Activated CD4-positive, alpha-beta T cell treated with anti-CD3 and anti-CD28 coated beads for 36 hours (primary cell): Measurements from ENCODE around the gene RAET1G. TPM values are rescaled to one million over a fixed set of nuclear protein-coding genes. Genes with fewer than 3 reads are reported as not detected.
"Not testable (repeated sequence)": the region's sequence is repeated elsewhere in the genome, so short reads cannot be mapped to it uniquely, and the experiment has no call there.

ENCODE experiments used
- ATAC-seq: fragments of 200-7000 bp; cut with Tn5 transposase; one replicate; pipeline ENCODE4 v1.10.0; 2021; ENCODE audit warnings: mild to moderate bottlenecking, moderate library complexity
- CTCF ChIA-PET: fragments of 350-600 bp; sonication (Branson Sonifier 250); formaldehyde crosslinking; loops from one replicate; lab custom pipeline; 2021; ENCODE audit warnings: antibody characterized with exemption; lab: Charles Lee
- POLR2A ChIA-PET: fragments of 350-600 bp; sonication (Branson Sonifier 250); formaldehyde crosslinking; loops from one replicate; lab custom pipeline; 2021; ENCODE audit warnings: antibody characterized with exemption, inconsistent platforms; lab: Charles Lee
- DNase-seq: peaks from one replicate; pipeline ENCODE4 v3.0.0-alpha.2; 2020
- H3K27ac Mint-ChIP-seq: one replicate; pipeline ENCODE4 v1.8.0; 2021; ENCODE audit warnings: mixed read lengths
- H3K27me3 Mint-ChIP-seq: one replicate; pipeline ENCODE4 v1.8.0; 2021; ENCODE audit warnings: mixed read lengths
- H3K36me3 Mint-ChIP-seq: one replicate; pipeline ENCODE4 v1.8.0; 2021; ENCODE audit warnings: low read depth, mixed read lengths
- H3K4me1 Mint-ChIP-seq: one replicate; pipeline ENCODE4 v1.8.0; 2021; ENCODE audit warnings: mixed read lengths
- H3K4me3 Mint-ChIP-seq: one replicate; pipeline ENCODE4 v1.8.0; 2021; ENCODE audit warnings: mild to moderate bottlenecking, moderate library complexity, mixed read lengths
- H3K9me3 Mint-ChIP-seq: one replicate; pipeline ENCODE4 v1.8.0; 2021; ENCODE audit warnings: low read depth, mixed read lengths
- intact Hi-C, 2 experiments: fragments of 100-400 bp; cut with DNase I in 1 of 2; cut with micrococcal nuclease in 1 of 2; formaldehyde crosslinking; loops; one replicate each; pipeline versions ENCODE4 v1.14.2 to v1.15.1; 2022 to 2024; cut with DNase I, micrococcal nuclease
- total RNA-seq, 2 experiments: library from RNA; stranded (reverse); gene quantifications; one replicate each; pipeline ENCODE4 v1.2.3, GENCODE V29; 2021

Gene RAET1G
- total RNA-seq, 2 experiments from 2014 or later, result not detected

GRCh38 chr6:149908480-149908879, 14.4 kb downstream of the RAET1G start:
- H3K4me1 Mint-ChIP-seq, POLR2A ChIA-PET, H3K36me3 Mint-ChIP-seq, DNase-seq, H3K27me3 Mint-ChIP-seq, H3K4me3 Mint-ChIP-seq, ATAC-seq, H3K27ac Mint-ChIP-seq, intact Hi-C loops: not testable (repeated sequence)
- peaks cover 13% of the 10 kb centered on the region for H3K9me3 Mint-ChIP-seq
- CTCF ChIA-PET, result interaction anchor here (0.6 kb wide), 1 partner anchor 70 kb away, joined by 3 read pairs; no protein-coding TSS in a partner anchor

DNA sequence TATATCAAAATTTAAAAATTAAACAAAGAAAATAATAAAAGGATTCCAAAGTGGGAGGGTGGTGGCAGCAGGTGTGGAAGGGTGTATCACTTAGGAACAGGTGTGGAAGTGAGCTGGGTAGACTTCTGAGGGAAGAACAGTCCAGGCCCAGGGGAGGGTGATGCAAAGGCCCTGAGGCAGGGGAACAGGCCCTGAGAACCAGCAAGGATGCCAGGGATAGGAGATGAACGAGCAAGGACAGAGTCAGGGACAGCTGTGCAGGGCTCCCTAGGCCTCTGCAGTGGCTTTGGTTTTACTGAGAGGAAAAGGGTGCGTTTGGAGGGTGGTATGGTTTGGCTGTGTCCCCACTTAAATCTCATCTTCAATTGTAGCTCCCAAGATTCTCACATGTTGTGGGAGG, 15.6 kb downstream of the RAET1G start:
- DNase-seq (no peak), ATAC-seq (no peak)
- Mint-ChIP-seq H3K9me3 (peaks cover 13% of the 10 kb centered on the region), H3K4me3 (no peak overlapping the region), H3K27me3 (peaks cover 6% of the 10 kb centered on the region), H3K27ac (no peak overlapping the region), H3K4me1 (no peaks in the 10 kb centered on the region), H3K36me3 (peaks cover 3% of the 10 kb centered on the region)
- CTCF ChIA-PET, result no interaction called here
- intact Hi-C loops, result no loop called here
- POLR2A ChIA-PET, result no interaction called here

DNA sequence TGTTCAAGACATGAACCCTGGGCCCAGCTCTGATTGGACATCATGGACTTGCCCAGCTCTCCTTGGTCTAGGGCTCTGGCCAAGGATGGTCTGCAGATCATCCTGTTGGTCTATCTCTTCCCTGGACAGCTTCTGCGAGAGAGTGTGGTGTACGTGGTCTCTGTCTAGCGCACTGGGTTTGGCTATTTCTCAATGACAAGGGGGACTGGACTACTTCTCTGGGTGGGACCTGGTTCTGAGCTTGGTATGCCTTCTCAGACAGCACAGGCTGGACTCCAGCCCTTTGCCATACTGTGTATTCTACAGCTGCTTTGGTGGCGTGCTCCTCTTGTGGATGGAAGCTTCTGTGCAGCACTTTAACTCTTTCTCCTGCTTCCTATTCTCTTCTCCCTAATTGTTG, 16.5 kb downstream of the RAET1G start:
- CTCF ChIA-PET, result interaction anchor here (1.2 to 1.6 kb wide), 2 partner anchors 14 to 110 kb away, joined by 3 to 4 read pairs; no protein-coding TSS in a partner anchor
- no peak for ATAC-seq
- no peaks in the 10 kb centered on the region for H3K4me1 Mint-ChIP-seq
- POLR2A ChIA-PET, result interaction anchor here (1.0 kb wide), 1 partner anchor 21 kb away, joined by 3 read pairs; no protein-coding TSS in a partner anchor
- no peak overlapping the region for H3K27ac Mint-ChIP-seq
- peaks cover 8% of the 10 kb centered on the region for H3K27me3 Mint-ChIP-seq
- DNase-seq, result no peak
- intact Hi-C loops, result no loop called here
- peaks cover 3% of the 10 kb centered on the region for H3K36me3 Mint-ChIP-seq
- no peak overlapping the region for H3K4me3 Mint-ChIP-seq
- H3K9me3 Mint-ChIP-seq, result peaks cover 13% of the 10 kb centered on the region

GRCh38 chr6:149905911-149906371, 17.0 kb downstream of the RAET1G start:
- DNase-seq (no peak), ATAC-seq (no peak)
- ChIA-PET POLR2A (interaction anchor here (0.7 to 1.0 kb wide), 2 partner anchors 20 to 366 kb away, joined by 3 read pairs; no protein-coding TSS in a partner anchor), CTCF (interaction anchor here (1.2 to 1.6 kb wide), 3 partner anchors 14 to 165 kb away, joined by 3 to 6 read pairs (median 4); no protein-coding TSS in a partner anchor)
- intact Hi-C loops, result no loop called here
- H3K36me3 Mint-ChIP-seq, result peaks cover 3% of the 10 kb centered on the region
- H3K27me3 Mint-ChIP-seq, result peaks cover 6% of the 10 kb centered on the region
- H3K9me3 Mint-ChIP-seq, result peaks cover 13% of the 10 kb centered on the region
- no peak overlapping the region for H3K27ac Mint-ChIP-seq
- H3K4me3 Mint-ChIP-seq, result no peak overlapping the region
- no peaks in the 10 kb centered on the region for H3K4me1 Mint-ChIP-seq

- no peak overlapping the region for H3K4me3 Mint-ChIP-seq
- CTCF ChIA-PET, result interaction anchor here (0.9 to 1.6 kb wide), 5 partner anchors 11 to 165 kb away, joined by 3 to 6 read pairs (median 3); no protein-coding TSS in a partner anchor
Measured at GRCh38 chr6:149905371-149905910, 17.5 kb downstream of the RAET1G start.

DNA sequence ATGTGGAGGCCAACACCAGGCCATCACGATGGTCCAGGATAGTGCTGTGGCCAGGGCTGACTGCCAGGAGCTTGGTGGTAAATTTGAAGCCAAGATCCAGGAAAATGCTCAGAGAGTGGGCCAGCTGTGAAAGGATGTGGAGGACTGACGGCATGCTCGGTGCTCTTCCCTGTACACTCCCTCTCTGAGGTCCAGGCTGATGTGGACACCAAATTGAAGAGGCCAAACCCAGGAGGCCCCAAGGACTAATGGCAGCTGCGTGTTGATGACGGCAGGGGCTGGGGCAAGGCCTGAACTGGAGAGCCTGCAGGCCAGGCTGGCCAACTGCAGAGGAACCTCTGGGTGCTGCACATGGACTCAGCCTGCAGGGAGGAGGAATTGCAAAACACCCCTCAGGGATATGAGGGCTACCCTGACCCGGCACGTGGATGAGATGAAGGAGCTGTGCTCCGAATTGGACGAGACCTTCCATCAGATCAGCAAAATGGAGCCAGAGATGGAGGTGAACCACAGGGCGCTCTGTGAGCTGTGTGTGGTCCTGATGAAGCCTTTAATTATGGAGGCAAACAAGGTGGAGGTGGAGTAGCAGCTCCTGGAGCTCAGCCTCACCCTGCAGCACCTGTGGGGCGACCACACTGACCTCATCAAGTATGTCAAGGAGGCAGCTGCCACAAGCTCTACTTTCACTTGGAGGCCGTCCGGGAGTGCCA, 18.1 kb downstream of the RAET1G start:
- H3K9me3 Mint-ChIP-seq, result peaks cover 13% of the 10 kb centered on the region
- H3K4me1 Mint-ChIP-seq, result no peaks in the 10 kb centered on the region
- H3K36me3 Mint-ChIP-seq, result peaks cover 3% of the 10 kb centered on the region
- no peak overlapping the region for H3K4me3 Mint-ChIP-seq
- peaks cover 3% of the 10 kb centered on the region for H3K27me3 Mint-ChIP-seq
- no peak for ATAC-seq
- ChIA-PET POLR2A (no interaction called here), CTCF (interaction anchor here (0.9 to 1.6 kb wide), 5 partner anchors 11 to 166 kb away, joined by 3 to 6 read pairs (median 3); no protein-coding TSS in a partner anchor)
- no peak overlapping the region for H3K27ac Mint-ChIP-seq
- no peak for DNase-seq
- intact Hi-C loops, result no loop called here

More at GRCh38 chr6:149905371-149905910, 17.5 kb downstream of the RAET1G start:
- H3K27me3 Mint-ChIP-seq, result peaks cover 3% of the 10 kb centered on the region
- H3K27ac Mint-ChIP-seq, result no peak overlapping the region
- POLR2A ChIA-PET, result interaction anchor here (0.7 to 1.0 kb wide), 2 partner anchors 20 to 366 kb away, joined by 3 read pairs; no protein-coding TSS in a partner anchor
- no peak for ATAC-seq
- no peak for DNase-seq
- H3K36me3 Mint-ChIP-seq, result peaks cover 3% of the 10 kb centered on the region
- no peaks in the 10 kb centered on the region for H3K4me1 Mint-ChIP-seq
- H3K9me3 Mint-ChIP-seq, result peaks cover 13% of the 10 kb centered on the region
- intact Hi-C loops, result no loop called here

DNA sequence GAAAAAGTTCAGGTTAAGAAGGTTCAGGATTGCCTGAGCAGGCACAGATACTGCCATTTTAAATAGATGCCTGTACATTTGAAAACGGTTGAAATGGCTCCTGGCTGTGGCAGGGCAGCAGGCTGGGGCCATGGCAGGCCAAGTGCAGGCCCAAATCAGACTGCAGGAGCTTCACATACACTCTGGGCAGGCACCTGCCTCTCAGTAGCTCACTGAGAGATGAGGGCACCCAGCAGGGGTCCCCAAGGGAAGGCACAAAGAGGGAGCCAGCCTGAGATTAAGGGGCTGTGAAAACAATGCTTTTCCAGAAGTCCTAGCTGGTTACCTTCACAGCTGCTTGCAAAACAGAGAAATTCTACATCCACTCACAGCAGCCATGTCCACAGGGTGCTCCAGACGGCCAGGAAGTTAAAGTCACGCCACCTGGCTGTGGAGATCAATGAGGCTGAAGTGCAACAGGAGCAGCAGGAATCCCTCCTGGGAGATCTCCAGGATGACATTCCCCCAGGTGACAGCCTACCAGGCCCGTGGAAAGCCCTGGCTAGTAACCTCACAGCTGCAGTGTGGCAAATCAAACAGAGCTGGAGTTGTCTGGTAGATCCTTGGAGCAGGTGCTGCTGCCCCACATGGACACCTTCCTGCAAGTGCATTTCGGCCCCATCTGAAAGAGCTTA, 18.8 kb downstream of the RAET1G start:
- POLR2A ChIA-PET, result interaction anchor here (0.7 kb wide), 1 partner anchor 103 kb away, joined by 3 read pairs; no protein-coding TSS in a partner anchor
- Mint-ChIP-seq H3K9me3 (peaks cover 13% of the 10 kb centered on the region), H3K27me3 (peaks cover 3% of the 10 kb centered on the region), H3K36me3 (peaks cover 3% of the 10 kb centered on the region), H3K4me1 (no peaks in the 10 kb centered on the region), H3K27ac (no peak overlapping the region), H3K4me3 (no peak overlapping the region)
- CTCF ChIA-PET, result interaction anchor here (0.7 to 1.6 kb wide), 4 partner anchors 10 to 166 kb away, joined by 3 to 6 read pairs (median 3); no protein-coding TSS in a partner anchor
- no peak for DNase-seq
- intact Hi-C loops, result no loop called here
- ATAC-seq, result no peak

GRCh38 chr6:149901444-149902140, 21.3 kb downstream of the RAET1G start:
- no peak for ATAC-seq
- H3K27ac Mint-ChIP-seq, result no peak overlapping the region

DNA sequence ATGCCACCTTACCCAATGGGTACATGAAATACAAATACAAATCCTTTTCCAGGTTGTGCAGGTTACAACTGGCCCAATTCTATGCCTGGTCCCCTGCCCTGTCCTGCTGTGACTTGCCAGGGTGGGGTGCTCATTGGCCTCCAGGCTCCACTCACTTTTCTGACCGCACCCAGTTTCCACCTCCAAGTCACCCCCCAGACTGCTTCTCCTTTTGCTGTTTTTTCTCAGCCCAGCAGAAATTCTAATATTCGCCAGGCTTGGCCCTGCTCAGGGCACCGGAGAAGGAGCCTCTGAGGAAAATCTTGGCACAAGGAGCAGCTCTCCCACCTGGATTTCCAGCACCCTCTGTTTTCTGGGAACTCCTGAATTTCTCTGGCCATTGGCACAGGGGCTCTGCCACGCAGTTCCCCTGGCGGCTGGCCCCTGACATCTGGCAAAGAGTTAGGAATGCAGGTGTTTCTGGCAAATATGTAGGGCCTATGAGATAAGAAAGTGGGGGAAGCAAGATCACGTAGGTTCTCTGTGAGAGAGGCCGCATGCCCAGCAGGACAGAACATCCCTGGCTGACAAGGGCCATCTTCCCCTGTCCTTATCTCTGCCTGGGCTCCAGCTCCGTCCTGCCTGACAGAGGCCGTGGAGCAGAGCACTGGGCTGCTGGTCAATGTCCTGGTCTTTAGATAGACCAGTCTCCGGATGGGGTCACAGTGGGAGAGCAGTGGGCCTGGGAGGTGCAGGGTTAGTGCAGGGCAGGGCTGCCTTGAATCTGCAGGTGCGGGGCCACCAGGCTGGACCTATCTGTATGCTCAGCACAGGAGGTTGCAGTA, 22.1 kb downstream of the RAET1G start:
- no peaks in the 10 kb centered on the region for H3K9me3 Mint-ChIP-seq
- intact Hi-C loops, result no loop called here

More at GRCh38 chr6:149901444-149902140, 21.3 kb downstream of the RAET1G start:
- intact Hi-C loops, result no loop called here
- H3K9me3 Mint-ChIP-seq, result no peaks in the 10 kb centered on the region
- no peak overlapping the region for H3K4me3 Mint-ChIP-seq
- H3K27me3 Mint-ChIP-seq, result peaks cover 3% of the 10 kb centered on the region
- H3K4me1 Mint-ChIP-seq, result peaks cover 4% of the 10 kb centered on the region
- no peak for DNase-seq
- ChIA-PET POLR2A (no interaction called here), CTCF (no interaction called here)
- no peaks in the 10 kb centered on the region for H3K36me3 Mint-ChIP-seq

DNA sequence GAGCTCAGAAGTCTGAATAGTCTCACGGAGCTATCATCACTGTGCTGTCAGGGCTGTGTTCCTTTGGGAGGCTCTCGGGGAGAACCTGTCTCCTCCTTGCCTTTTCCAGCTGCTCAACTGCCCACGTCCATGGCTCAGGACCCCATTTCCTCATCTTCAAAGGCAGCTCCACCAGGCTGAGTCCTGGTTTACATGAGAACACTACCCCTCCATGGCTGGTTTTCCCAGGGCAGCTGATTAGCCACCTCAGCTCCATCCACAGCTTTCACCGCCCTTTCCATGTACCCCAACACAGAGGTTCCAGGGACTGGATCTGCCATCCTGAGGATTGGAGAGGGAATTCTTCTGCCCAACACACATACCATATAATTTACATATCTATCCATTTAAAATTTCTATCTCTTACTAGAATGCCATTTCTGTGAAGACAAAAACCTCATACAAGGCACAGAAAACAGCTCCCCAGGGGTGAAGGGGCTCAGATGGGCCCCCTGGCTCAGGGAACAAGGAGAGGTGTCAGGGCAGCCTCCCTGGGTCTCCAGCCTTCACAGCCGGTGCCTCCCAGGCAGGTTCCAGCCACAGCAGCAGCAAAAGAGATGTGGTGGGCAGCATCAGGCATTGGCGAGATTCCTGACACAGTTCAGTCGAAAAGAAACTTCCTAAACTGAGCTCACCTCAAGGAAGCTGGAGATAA, 22.8 kb downstream of the RAET1G start:
- CTCF ChIA-PET, result interaction anchor here (0.8 kb wide), 1 partner anchor 83 kb away, joined by 3 read pairs; no protein-coding TSS in a partner anchor
- Mint-ChIP-seq H3K4me1 (peaks cover 15% of the 10 kb centered on the region), H3K36me3 (no peaks in the 10 kb centered on the region), H3K9me3 (no peaks in the 10 kb centered on the region), H3K4me3 (no peak overlapping the region), H3K27ac (no peak overlapping the region), H3K27me3 (peaks cover 3% of the 10 kb centered on the region)
- intact Hi-C loops, result no loop called here
- POLR2A ChIA-PET, result no interaction called here
- ATAC-seq, result no peak
- no peak for DNase-seq

More for the DNA sequence above, 22.1 kb downstream of the RAET1G start:
- DNase-seq (no peak), ATAC-seq (no peak)
- POLR2A ChIA-PET, result no interaction called here
- H3K36me3 Mint-ChIP-seq, result no peaks in the 10 kb centered on the region
- H3K27me3 Mint-ChIP-seq, result peaks cover 3% of the 10 kb centered on the region
- H3K27ac Mint-ChIP-seq, result no peak overlapping the region
- no peak overlapping the region for H3K4me3 Mint-ChIP-seq
- CTCF ChIA-PET, result interaction anchor here (0.8 kb wide), 1 partner anchor 84 kb away, joined by 3 read pairs; no protein-coding TSS in a partner anchor
- peaks cover 12% of the 10 kb centered on the region for H3K4me1 Mint-ChIP-seq
